GM15510 (cell line): ENCODE results near the gene PDGFA.

Source experiments
- POLR2A ChIP-seq: IDR thresholded peaks from 3 replicates; pipeline ENCODE4 v1.6.1; 2011; ENCODE audit warnings: borderline replicate concordance; ENCODE audit not compliant: insufficient read length; ENCODE audit errors: extremely low read depth

PDGFA gene

DNA sequence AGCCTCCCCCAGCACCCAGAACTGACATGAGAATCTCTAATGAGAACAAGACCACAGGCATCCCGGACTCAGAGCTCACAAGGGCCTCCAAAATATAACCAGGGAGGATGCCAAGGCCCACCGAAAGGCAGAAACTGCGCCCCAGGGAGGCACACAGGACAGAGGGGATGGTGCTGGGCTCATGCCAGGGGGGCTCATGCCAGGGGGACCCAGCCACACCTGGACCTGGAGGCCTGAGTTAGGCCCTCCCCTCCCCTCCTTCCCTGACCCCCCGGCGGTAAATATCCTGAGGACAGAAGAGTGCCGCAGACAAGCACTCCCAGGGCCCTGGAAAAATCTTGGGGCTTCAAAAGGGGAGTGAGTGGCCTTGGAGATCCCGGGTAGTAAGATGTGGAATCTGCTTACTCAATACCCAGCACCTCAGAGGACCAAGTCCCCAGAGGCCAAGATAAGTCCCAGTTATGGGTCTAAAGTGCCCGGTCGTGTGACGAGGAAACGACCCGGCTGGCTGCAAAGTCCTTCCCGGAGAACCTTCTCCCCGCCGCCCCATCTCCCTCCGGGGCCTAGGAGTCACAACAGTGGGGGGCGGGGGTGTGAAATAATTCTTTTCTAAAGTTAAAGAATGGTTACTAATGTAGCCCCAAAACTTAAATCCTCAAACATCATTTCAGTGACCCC lies 11.9 kb downstream of the PDGFA start:
- no peak for TF ChIP-seq POLR2A

DNA sequence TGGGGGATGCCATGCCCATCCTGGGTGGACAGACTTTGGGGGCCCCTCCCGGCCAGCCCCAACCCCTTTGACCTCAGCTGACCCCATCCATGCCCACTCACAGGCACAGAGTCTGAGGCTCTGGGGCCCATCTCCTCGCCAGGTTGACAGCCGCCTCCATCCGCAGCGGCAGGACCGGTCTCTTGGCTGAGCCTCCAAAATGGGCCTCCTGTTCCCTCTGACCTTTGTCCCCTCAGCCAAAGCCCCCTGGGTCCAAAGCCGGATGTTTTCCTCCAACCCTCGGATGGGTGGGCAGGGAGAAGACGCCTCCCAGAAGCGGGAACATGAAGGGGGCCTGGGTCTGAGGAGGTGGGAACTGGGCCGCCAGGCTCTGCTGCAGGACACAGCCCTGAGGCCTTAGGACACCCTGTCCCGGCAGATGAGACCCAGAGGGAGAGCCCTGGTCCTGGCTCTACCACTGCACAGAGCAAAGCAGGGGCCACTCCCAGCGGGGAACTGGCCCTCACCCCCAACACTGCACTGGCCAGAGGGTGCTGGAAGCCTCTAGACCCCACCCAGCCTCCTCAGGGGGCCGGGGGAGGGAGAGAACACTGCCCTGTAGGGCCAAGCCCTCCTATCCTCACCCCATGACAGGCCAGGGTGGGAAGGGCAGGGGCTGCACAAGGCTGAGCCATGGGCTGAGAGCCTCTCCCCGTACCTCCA lies 12.6 kb downstream of the PDGFA start:
- TF ChIP-seq POLR2A: no peak

DNA sequence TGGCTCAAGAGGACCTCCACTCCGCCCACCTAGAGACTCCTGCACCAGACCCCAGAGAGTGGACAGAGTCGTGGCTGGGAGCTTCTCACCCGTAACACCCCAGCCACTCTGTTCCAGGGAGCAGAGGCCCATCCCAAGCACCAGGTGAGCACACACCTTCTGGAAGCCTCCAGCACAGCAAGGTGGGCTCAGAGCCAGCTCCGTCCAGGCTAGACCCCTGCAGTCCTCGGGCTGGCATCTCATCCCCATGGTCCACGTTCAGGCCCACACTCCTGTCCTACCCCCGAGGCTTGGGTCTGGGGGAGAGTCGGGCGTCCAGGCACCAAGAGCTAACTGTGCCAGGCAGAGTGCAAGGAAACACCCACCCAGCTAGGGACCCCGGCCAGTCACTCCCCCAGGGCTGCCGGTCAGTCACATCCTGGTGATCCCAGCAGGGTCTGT lies 13.2 kb downstream of the PDGFA start:
- TF ChIP-seq POLR2A: no peak

DNA sequence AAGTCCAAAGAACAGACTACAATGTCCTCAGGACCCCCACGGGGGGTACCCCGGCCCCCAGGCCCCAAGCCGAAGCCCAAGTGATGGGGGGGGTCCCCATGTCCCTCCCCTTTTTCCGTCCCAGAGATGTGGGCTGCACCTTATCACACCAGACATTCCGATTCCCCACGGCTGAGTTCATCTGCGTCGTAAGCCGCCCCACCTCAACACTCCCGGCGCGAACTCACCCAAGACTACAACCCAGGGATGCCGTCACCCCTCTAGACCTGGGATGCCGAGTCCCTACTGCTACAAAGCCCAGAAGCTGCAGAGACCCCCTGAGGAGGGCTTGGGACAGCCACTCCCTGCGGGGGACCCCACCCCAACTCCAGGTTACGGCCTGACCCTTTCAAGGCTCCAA lies 14.5 kb downstream of the PDGFA start:
- TF ChIP-seq POLR2A: no peak

DNA sequence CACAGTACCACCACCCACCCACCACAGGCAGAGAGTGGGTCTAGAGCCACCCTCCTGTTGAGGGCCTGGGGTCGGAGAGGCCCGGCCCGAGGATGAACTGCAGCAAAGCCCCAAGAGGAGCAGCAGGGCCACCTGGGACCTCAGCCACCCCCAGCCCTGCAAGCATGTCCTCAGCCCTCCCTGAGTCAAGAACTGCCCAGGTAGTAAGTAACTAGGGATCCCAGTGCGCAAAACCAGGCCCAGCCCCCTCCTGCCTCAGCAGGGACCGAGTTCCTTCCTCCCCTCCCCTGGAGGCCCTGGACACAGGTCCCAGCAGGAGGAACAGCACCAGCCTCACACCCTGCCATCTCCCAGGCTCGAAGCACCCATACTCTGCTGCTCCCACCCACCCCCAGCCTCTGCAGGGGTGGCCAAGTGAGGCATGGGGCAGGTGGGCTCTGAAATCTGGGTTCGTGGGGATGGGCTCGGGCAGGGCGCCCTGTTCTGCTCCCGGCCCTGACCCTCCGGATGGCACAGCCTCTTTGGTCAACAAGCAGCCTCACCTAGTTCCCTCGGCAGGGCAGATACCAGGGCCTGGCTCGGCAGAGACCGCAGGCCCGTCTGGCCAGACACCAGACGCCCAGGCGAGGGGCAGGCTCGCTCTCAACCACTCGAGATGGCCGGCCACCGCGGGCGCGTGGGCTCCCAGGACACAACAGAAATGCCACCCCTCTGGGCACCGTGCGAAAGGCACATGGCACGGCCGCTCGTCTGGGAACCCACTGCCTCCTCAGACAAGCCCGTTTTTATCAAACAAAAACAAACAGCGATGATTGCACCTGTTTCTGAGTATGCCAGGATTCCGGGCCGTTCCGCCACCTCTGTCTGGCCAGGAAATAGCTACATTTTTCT lies 15.2 kb downstream of the PDGFA start:
- TF ChIP-seq POLR2A: no peak

DNA sequence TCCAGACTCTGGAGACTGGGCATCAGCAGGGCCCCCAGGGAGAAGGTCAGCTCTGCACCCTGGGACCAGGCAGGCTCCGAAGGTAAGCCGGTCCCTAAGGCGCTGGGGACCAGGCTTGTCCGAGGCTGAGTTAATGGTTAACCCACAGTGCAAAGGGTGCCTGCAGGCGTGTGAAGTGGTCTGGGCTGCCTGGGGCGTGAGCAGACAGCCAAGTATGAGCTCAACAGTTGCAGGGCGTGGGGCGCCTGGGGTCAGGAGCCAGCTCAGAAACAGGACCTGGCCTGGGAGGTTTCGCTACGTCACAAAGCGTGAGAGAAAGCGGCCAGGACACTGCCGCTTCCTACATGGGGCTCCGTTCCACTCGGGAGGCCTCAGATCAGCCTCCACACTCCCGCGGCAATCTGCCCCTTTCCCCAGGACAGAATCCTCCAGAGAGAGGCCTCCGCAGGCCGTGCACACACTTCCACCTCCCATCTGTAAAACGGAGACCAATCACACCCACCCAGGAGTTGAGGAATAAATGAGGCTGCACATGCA lies 16.0 kb downstream of the PDGFA start:
- no peak for TF ChIP-seq POLR2A

DNA sequence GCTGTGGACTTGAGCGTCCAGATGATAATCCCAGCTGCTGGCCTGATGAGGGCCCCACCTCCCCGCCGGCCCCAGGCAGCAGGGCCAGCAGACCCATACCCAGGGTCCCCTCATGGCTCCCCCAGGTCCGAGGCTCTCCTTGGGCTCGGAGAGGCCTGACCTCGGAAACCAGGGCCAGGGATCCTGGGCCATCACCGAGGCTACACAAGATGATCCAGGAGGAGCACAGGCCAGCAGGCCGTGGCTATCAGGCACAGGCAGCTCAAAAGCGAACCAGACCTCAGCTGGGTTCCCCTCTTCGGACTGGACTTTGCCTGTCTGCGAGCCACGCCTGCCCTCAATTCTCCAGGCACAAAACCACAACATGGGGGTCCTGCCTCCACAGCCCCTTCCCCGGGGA lies 17.4 kb downstream of the PDGFA start:
- TF ChIP-seq POLR2A: no peak

DNA sequence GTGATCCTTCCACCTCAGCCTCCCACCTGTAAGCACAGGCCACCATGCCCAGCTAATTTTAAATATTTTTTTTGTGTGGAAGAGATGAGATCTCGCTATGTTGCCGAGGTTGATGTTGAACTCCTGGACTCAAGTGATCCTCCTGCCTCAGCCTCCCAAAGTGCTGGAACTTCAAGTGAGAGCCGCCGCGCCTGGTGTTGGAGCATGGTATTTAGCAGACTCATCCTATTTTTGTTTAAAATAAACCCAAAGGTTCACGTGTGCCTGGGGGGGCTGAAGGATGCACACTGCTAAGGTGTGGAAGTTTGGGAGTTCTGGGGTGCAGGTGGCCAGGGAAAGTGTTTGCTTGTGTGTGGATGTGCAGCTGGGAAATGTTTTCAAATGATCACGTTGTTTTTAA lies 18.1 kb downstream of the PDGFA start:
- TF ChIP-seq POLR2A: no peak

DNA sequence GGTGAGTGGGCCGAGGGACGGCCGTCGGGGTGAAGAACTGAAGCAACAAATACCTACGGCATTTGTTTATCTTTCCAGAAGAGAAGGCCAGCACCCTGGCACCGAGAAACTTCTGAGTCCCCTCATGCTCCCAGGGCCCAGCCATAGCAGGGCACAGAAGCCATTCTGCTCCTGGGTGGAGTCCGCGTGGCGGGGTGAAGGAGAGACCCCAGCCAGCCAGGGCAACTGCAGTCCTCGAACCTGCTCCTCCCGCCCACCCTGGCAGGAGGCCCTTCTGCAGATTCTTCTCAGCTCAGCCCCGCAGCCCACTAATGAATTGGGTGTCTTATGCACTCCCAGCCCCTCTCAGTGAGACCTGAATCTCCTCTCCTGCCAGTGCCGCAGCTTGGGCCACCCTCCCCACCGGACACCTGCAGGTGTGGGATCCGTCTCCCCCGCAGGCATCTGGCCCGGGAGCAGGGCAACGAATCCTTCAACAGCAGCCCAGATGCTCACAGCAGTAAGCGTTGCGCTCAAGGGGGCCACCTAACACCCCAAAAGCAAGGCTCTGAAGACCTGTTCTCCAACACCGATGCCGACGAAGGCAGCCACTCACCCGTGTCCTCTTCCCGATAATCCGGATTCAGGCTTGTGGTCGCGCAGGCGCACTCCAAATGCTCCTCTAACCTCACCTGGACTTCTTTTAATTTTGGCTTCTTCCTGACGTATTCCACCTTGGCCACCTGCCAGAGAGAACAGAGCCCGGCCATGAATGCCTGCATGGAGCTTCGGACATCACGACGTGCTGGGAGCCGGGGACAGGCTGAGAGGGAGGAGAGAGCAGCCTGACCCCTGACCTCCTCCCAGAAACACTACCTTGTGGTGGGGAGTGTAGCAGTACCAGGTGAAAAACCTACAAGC lies 18.9 kb downstream of the PDGFA start:
- no peak for TF ChIP-seq POLR2A

DNA sequence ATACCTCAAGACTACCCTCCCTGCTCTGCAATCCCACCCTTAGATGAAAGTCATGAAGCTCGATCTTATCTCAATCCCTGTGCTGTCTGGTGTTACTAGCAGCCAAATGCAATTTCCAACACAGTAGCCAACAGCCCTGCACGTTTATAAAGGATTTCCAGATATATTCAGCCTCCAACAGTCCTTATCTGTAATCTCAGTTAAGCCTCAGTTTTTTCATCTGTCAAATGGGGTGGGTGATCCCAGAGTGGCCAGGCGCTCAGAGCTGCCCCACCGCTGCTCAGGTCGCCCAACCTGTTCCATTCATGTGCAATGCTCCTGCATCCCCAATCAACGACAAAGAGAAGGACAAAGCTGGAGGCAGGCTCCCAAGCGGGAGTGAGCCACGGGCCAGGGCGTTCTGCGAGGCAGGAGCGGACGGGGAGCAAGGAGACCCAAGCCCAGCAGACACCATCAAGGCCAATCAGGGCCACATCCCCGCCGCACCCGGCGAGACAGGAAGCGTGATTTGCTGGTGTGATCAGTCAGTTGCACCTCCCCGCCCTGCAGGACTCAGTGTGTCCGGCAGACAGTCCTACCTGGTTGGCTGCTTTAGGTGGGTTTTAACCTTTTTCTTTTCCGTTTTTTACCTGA lies 19.7 kb downstream of the PDGFA start:
- no peak for TF ChIP-seq POLR2A

DNA sequence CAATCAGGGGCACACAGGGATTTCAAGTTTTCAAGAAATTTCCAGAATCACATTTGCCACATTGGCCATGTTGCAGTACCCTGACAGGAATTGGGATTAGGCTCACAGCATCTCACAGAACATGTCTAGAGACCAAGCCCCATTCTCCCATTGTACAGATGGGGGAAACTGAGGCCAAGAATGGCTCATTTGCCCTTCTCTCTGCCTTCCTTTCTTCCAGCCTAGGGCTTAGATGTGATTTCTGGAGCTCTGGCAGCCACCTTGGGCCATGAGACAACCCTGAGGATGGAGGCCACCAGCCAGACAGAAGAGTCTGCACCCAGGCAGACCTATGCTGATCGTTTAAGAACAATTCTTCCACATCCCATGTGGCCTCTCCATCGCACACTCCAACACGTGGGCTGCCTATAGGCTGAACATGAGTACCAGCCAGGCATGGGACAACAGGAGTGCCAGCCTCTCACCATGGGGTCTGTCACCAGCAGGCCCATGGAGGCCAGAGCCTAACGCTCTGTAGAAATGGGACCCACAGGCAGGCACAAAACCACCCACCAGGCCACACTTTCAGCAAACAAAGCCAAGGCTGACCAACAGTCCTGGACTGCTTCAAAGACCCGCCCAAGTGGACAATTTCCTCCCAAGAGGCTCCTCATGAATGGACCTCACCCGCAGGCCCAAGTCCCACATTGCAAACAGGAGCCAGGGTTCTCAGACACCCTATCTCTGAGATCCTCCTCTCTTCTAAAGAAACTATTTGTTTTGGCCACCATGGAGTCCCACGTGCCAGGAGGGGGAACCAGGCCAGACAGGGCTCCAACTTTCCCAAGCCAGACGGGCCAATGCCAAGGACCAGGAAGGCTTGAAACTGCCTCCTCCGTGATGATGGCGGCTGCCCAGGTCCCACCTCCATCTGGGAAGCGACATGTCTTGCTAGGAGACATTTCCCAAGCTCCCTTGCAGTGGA lies 20.7 kb downstream of the PDGFA start:
- TF ChIP-seq POLR2A: no peak

DNA sequence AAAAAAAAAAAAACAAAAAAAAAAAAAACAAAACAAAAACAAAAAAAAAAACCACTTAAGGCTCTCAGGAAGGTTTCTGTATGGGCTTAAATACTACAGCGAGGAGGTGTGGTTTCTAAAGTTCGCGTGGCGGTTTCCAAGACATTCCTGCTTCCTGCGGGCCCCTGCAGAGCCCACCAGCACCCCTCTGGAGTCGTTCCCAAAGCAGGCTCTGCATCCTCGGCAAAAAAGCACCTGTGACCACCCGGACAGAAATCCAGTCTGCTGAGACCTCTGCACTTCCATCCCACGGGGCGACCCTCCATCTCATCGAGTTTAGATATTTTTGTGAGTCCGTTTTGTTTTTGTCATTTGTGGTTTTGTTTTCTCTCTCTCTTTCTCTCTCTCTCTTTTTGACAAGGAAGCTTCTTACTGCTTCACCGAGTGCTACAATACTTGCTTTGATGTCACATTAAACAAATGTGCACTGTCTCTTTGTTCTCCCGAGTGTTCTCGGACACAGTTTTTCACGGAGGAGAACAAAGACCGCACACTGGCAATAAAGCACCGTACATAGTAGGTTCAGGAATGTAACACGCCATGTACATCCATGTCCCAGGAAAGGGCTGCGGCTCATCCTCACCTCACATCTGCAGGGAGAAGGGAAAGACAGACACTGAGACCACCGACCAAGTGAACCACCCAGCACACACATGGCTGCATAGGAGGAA lies 21.5 kb downstream of the PDGFA start:
- no peak for TF ChIP-seq POLR2A
